HG03460 (cell line): ENCODE data around the gene TRABD.

Experiments
- ATAC-seq: cut with Tn5 transposase; IDR thresholded peaks from one replicate; pipeline ENCODE4 v1.9.1; 2021; ENCODE audit not compliant: unreplicated experiment

Gene TRABD

DNA sequence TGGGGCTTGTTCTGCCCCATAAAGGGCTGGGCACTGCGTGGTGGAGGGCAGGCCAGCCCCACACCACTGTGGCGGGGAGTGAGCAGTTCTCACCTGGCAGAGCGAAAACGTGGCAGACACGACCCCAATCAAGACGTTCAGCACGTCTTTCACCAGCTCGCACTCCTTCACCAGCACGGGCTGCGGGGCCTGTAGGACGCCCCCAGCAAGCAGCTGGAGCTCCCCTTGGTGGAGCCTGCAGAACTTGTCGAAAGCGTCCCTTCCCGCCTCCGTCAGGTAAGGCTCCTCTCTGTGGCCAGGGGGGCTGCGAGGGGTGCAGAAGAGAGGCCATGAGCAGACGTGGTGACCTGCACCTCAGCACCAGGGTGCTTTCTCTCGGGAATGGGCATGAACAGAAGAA, 47.5 kb downstream of the TRABD start:
- no peak for ATAC-seq

DNA sequence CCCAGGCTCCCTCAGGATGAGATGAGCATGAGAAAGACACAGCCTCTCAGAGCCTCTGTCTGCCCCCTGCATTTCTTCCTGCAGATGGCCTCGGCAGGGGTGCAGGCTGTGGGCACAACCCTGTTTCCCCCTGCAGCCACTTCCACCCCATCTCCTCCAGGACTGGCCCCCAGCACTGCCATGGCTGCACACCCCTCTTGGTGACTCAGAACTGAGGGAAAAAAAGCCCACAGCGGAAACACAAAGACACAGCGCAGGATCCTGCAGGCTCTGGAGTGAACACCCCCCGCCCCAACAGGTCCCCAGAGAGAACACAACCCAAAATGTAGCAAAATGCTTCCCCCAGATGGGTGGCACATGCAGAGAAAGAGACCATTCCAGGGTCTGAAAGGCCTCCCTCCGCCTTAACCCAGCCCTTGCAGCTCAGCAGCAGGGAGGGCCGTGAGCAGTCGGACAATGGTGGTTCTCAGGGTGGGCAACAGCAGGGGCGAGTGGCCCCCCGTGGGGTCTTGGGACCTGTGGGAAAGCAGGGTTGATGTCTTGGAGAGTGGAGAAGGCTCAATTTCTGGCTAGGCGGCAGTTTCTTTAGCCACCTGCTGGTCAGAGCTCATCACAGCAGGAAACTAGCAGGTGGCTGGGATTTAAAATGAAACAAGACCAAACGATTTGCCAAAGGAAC, 51.2 kb downstream of the TRABD start:
- ATAC-seq: no peak

GRCh38 chr22:50238755-50239154, 53.0 kb downstream of the TRABD start:
- ATAC-seq: no peak

DNA sequence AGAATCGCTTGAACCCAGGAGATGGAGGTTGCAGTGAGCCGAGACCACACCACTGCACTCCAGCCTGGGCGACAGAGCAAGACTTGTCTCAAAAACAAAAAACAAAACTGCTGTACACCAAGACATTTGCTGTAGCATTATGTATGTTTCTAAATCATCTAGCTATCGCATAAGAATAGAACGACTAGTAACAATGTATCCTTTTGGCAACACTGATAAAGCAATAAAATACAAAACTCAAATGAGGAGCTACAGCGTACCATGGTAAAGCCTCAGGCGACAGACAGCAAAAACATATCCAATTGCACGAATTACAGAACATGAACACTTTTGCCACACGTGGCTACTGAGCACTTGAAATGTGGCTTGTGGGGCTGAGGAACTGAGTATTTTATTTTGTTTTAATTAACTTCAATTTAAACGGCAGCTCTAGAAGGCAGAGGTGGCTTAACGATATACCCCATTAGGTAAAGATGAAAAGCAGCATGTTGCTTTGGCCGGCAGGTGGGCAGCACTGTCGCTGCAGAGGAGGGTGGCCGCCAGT, 56.8 kb downstream of the TRABD start:
- ATAC-seq: no peak

- ATAC-seq: no peak
Measured at GRCh38 chr22:50243685-50244419, 58.1 kb downstream of the TRABD start.

- ATAC-seq: peak; percentile 72
Measured at GRCh38 chr22:50244420-50245213, 58.9 kb downstream of the TRABD start, which contains the start of gene TUBGCP6. Gene TUBGCP6, minus strand, starts transcription at chr22:50245023. Its CDS starts 564 bp downstream, at chr22:50244459.

DNA sequence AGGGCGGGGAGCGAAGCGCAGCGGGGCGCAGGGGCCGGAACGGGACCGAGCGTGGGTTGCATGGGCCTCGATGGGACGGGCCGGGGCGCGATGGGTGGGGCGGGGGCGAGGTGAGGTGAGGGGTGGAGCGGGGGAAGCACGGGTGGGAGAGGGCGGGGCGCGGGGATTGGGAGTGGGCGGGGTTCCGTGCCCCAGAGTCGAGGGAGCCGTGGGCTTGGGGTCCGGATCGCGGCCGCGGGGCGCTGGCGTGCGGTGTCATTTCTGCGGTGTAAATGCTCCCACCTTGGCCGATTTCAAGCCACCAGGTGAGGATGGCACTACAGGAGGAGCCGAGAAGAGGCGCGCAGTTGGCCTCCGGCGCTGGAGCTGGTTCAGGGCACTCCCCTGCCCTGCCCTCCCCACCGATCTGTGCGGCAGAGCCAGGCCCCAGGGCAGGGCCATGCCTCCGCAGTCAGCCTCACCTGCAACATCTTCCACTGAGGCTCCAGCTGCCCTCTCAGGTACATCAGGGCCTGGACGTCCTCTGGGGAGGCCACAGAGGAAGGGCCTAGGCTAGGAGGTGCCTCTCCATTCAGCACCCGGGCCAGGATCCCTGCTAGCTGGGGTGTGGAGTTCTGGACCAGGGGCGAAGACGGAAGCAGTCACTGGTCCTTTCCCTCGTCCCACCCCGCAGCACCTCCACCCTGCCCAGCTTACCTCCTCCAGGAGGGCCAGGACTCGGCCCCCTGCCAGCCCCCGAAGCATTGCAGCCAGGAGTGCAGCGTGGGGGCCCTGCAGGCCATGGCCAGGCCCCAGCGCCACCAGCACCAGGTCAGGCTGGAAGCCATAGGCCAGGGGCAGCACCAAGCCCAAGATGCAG, 59.7 kb downstream of the TRABD start:
- ATAC-seq: no peak

GRCh38 chr22:50246242-50247175, 60.8 kb downstream of the TRABD start:
- ATAC-seq: no peak

GRCh38 chr22:50247748-50248147, 62.0 kb downstream of the TRABD start:
- ATAC-seq: no peak

- ATAC-seq: no peak
Measured at GRCh38 chr22:50248196-50249081, 62.7 kb downstream of the TRABD start.
